Gastroesophageal sphincter (tissue), 3 donors: ENCODE data around the gene HDAC2.
A peak's percentile ranks its signal among the peaks of the same experiment; 100 is the strongest.

ENCODE experiments used
- POLR2AphosphoS5 ChIP-seq: sonication (generic); formaldehyde crosslinking; IDR thresholded peaks from one replicate; pipeline ENCODE4 v1.6.1; 2017; ENCODE audit warnings: antibody characterized with exemption
- TF ChIP-seq, protein P1 (sequence below), 4 experiments: fragments of 200-600 bp in 2 of 4; fragments of 450-650 bp in 2 of 4; sonication (generic) in 1 of 4; IDR thresholded peaks; one replicate each; pipeline ENCODE4 v1.5.1; 2017 to 2019; ENCODE audit warnings: antibody characterized with exemption in 4 of 4, mild to moderate bottlenecking in 2 of 4, moderate library complexity in 2 of 4

DNA sequence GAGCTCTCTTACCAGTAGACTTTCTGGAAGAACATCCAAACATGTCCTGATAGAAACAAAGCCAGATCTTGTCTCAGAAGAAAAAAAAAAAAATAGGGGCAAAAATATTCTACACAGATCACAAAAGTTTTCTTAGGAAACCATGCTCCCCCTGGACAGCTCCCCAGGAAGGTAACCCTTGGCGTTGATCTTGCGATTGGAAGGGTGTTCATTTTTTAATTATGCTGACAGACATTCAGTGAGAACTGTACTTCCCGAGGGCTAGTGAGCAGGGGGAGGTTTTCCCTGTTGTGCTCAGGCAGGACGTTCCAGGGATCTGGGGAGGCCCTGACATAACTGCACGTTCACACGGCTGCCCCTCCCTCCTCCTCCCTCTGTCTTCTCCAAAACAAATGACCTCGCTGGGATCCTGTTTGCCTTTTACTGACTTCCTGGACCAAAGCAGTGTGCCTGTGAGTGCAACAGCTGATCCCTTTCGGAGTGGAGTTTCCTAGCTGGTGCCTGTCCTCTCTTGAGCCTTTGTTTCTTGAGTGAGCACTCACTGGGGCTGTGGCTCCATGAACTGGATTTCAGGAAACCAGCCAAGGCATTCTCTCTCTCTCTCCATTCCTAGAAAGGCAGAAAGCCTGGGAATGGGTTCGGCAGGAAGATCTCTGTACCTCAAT is 67.2 kb downstream of the HDAC2 start:
- TF ChIP-seq, protein P1, sequence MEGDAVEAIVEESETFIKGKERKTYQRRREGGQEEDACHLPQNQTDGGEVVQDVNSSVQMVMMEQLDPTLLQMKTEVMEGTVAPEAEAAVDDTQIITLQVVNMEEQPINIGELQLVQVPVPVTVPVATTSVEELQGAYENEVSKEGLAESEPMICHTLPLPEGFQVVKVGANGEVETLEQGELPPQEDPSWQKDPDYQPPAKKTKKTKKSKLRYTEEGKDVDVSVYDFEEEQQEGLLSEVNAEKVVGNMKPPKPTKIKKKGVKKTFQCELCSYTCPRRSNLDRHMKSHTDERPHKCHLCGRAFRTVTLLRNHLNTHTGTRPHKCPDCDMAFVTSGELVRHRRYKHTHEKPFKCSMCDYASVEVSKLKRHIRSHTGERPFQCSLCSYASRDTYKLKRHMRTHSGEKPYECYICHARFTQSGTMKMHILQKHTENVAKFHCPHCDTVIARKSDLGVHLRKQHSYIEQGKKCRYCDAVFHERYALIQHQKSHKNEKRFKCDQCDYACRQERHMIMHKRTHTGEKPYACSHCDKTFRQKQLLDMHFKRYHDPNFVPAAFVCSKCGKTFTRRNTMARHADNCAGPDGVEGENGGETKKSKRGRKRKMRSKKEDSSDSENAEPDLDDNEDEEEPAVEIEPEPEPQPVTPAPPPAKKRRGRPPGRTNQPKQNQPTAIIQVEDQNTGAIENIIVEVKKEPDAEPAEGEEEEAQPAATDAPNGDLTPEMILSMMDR (IDR thresholded peaks at IDR 0.05) = no peak
- peak; percentile 30 for TF ChIP-seq POLR2AphosphoS5
